Activated CD4-positive, alpha-beta T cell treated with anti-CD3 and anti-CD28 coated beads for 4 hours (primary cell): ENCODE data around the gene RPTOR.

Experiments
- DNase-seq, 2 donors: peaks; one replicate each; pipeline ENCODE4 v3.0.0-alpha.2; 2020

Gene RPTOR

GRCh38 chr17:80770881-80771611, 226.4 kb downstream of the RPTOR start:
- no peak for DNase-seq

- DNase-seq = no peak
These were observed 227.0 kb downstream of the RPTOR start for GRCh38 chr17:80771612-80772005.

GRCh38 chr17:80772906-80773242, 228.2 kb downstream of the RPTOR start:
- DNase-seq = no peak

GRCh38 chr17:80773243-80773991, 228.8 kb downstream of the RPTOR start:
- DNase-seq = no peak

- no peak for DNase-seq
These were observed 229.5 kb downstream of the RPTOR start for GRCh38 chr17:80774146-80774545.

GRCh38 chr17:80774643-80775281, 230.1 kb downstream of the RPTOR start:
- no peak for DNase-seq

- DNase-seq = no peak
These were observed 231.2 kb downstream of the RPTOR start for GRCh38 chr17:80775863-80776262.

- DNase-seq = no peak
These were observed 232.6 kb downstream of the RPTOR start for GRCh38 chr17:80777274-80777673.

- DNase-seq = no peak
These were observed 234.1 kb downstream of the RPTOR start for GRCh38 chr17:80778716-80779115.

GRCh38 chr17:80779336-80779735, 234.7 kb downstream of the RPTOR start:
- no peak for DNase-seq

GRCh38 chr17:80779961-80780380, 235.3 kb downstream of the RPTOR start:
- DNase-seq = no peak

GRCh38 chr17:80780381-80781198, 236.0 kb downstream of the RPTOR start:
- peak in 1 of 2 donors; percentile 40 for DNase-seq

GRCh38 chr17:80781211-80781610, 236.6 kb downstream of the RPTOR start:
- no peak for DNase-seq

GRCh38 chr17:80781807-80782277, 237.2 kb downstream of the RPTOR start:
- no peak for DNase-seq

- peak; percentile 56 for DNase-seq
These were observed 238.1 kb downstream of the RPTOR start for GRCh38 chr17:80782536-80783427.

- no peak for DNase-seq
These were observed 238.8 kb downstream of the RPTOR start for GRCh38 chr17:80783486-80783885.

GRCh38 chr17:80783971-80784370, 239.3 kb downstream of the RPTOR start:
- DNase-seq = no peak

GRCh38 chr17:80785477-80786178, 241.0 kb downstream of the RPTOR start:
- peak in 1 of 2 donors; percentile 33 for DNase-seq

- no peak for DNase-seq
These were observed 241.8 kb downstream of the RPTOR start for GRCh38 chr17:80786470-80786869.

GRCh38 chr17:80786887-80787286, 242.2 kb downstream of the RPTOR start:
- DNase-seq = no peak

GRCh38 chr17:80787881-80788280, 243.2 kb downstream of the RPTOR start:
- no peak for DNase-seq
